Measurements from ENCODE around the gene MTARC1.

Gene MTARC1

DNA sequence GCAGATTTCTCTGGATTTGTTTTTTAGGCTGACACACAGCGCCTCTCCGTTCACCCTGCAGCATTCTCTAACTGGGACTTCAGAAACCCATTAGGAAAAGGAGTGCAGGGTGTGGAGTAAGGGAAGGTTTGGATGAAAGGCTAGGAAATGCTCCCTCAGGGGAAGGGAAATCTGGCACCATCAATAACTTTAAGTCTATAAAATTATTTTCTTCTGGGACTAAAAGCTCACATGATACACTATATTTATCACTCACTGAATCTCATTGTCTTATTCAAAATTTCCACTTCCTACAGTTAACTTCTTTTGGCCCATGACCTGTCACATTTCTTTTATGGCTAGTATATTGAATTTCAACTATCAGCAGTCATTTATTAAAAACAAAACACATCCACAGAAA lies 46.7 kb downstream of the MTARC1 start:
- no peak for DNase-seq (ENCODE audit: low spot score)

DNA sequence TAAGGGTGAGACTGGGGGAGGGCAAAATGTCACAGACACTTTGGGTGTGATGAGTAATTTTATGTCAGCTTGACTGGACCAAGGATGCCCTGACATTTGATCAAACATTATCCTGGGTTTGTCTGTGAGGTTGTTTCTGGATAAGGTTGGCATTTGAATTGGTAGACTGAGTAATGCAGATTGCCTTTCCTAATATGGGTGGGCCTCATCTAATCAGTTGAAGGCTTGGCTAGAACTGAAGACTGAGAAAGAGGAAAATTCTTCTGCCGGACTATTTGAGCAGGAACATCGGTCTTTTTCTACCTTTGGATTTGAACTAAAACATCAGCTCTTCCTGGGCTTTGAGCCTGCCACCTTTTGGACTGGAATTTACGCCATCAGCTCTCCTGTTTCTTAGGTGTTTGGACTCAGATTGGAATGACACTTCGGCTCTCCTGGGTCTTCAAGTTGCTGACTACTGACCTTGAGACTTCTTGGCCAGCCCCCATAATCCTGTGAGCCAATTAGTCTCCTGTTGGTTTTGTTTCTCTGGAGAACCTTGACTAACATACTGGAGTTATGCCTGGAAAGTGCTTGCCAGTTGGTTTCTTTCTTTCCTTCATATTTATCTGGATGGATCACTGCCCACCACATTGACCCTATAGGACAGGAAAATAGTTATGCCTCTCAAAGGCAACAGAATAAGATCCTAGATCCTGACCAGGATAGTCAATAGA lies 47.6 kb downstream of the MTARC1 start:
- DNase-seq (ENCODE audit: low spot score), result no peak
